Mucosa of rectum (tissue), 2 donors: Measurements from ENCODE around the gene PTCH2.
"Not testable (repeated sequence)": the region's sequence is repeated elsewhere in the genome, so short reads cannot be mapped to it uniquely, and the experiment has no call there.

Experiments used
- H3K27ac ChIP-seq, 2 donors: one replicate each; pipeline ENCODE4 v1.7.0; 2013; ENCODE audit warnings: inconsistent platforms in 2 of 2, low read depth in 2 of 2, low read length in 2 of 2
- H3K27me3 ChIP-seq, 2 donors: one replicate each; pipeline ENCODE4 v1.7.0; 2013; ENCODE audit warnings: low read length in 2 of 2; ENCODE audit not compliant: control insufficient read depth in 2 of 2, insufficient read depth in 2 of 2
- H3K36me3 ChIP-seq, 2 donors: one replicate each; pipeline ENCODE4 v1.7.0; 2013; ENCODE audit warnings: low read length in 2 of 2; ENCODE audit not compliant: control insufficient read depth in 2 of 2, insufficient read depth in 2 of 2
- H3K4me1 ChIP-seq, 2 donors: one replicate each; pipeline ENCODE4 v1.7.0; 2013; ENCODE audit warnings: low read length in 2 of 2, mild to moderate bottlenecking in 1 of 2; ENCODE audit not compliant: control insufficient read depth in 2 of 2, insufficient read depth in 2 of 2
- H3K4me3 ChIP-seq, 2 donors: one replicate each; pipeline ENCODE4 v1.7.0; 2013; ENCODE audit warnings: low read length in 2 of 2
- H3K9ac ChIP-seq, 2 donors: one replicate each; pipeline ENCODE4 v1.7.0; 2013; ENCODE audit warnings: low read length in 2 of 2, low read depth in 1 of 2, mild to moderate bottlenecking in 1 of 2
- H3K9me3 ChIP-seq, 2 donors: one replicate each; pipeline ENCODE4 v1.7.0; 2013; ENCODE audit warnings: low read length in 2 of 2; ENCODE audit not compliant: control insufficient read depth in 2 of 2
- donor health status: healthy.
- donor health status: Normal muscosa, but diverticular disease.

PTCH2 gene

GRCh38 chr1:44828841-44829440, 14.1 kb downstream of the PTCH2 start:
- H3K9me3 ChIP-seq: no peaks in the 10 kb centered on the region
- H3K4me1 ChIP-seq: no peaks in the 10 kb centered on the region
- H3K9ac ChIP-seq: no peak overlapping the region
- no peak overlapping the region for H3K27ac ChIP-seq
- H3K27me3 ChIP-seq: no peaks in the 10 kb centered on the region
- no peak overlapping the region for H3K4me3 ChIP-seq
- H3K36me3 ChIP-seq: no peaks in the 10 kb centered on the region

- no peaks in the 10 kb centered on the region for H3K9me3 ChIP-seq
- no peak overlapping the region for H3K4me3 ChIP-seq
- H3K27me3 ChIP-seq: no peaks in the 10 kb centered on the region
- H3K36me3 ChIP-seq: no peaks in the 10 kb centered on the region
- no peak overlapping the region for H3K9ac ChIP-seq
- no peak overlapping the region for H3K27ac ChIP-seq
- H3K4me1 ChIP-seq: no peaks in the 10 kb centered on the region
Observed at GRCh38 chr1:44828003-44828651, 14.9 kb downstream of the PTCH2 start.

GRCh38 chr1:44827197-44828002, 15.7 kb downstream of the PTCH2 start:
- Histone ChIP-seq H3K9ac (no peak overlapping the region), H3K9me3 (no peaks in the 10 kb centered on the region), H3K4me1 (no peaks in the 10 kb centered on the region), H3K36me3 (no peaks in the 10 kb centered on the region), H3K4me3 (no peak overlapping the region), H3K27ac (no peak overlapping the region), H3K27me3 (no peaks in the 10 kb centered on the region)

- Histone ChIP-seq H3K9ac (peak overlapping the region in 1 of 2 donors; percentile 33), H3K27me3 (no peaks in the 10 kb centered on the region), H3K9me3 (no peaks in the 10 kb centered on the region), H3K4me3 (no peak overlapping the region), H3K27ac (peak overlapping the region; percentile 37 to 48), H3K4me1 (no peaks in the 10 kb centered on the region), H3K36me3 (no peaks in the 10 kb centered on the region)
Observed at GRCh38 chr1:44826375-44827196, 16.5 kb downstream of the PTCH2 start.

GRCh38 chr1:44824392-44824791, 18.7 kb downstream of the PTCH2 start:
- H3K4me1 ChIP-seq: peaks cover 8 to 10% of the 10 kb centered on the region in 2 donors
- H3K27ac ChIP-seq, H3K27me3 ChIP-seq, H3K36me3 ChIP-seq, H3K9ac ChIP-seq, H3K9me3 ChIP-seq, H3K4me3 ChIP-seq: not testable (repeated sequence)

GRCh38 chr1:44822981-44823451, 20.0 kb downstream of the PTCH2 start:
- Histone ChIP-seq H3K27ac (no peak overlapping the region), H3K27me3 (no peaks in the 10 kb centered on the region)

GRCh38 chr1:44822131-44822701, 20.8 kb downstream of the PTCH2 start:
- Histone ChIP-seq H3K27ac (no peak overlapping the region), H3K36me3 (no peaks in the 10 kb centered on the region), H3K9ac (no peak overlapping the region), H3K27me3 (no peaks in the 10 kb centered on the region), H3K4me1 (peaks cover 12 to 14% of the 10 kb centered on the region in 2 donors), H3K4me3 (no peak overlapping the region), H3K9me3 (no peaks in the 10 kb centered on the region)

More at GRCh38 chr1:44822981-44823451, 20.0 kb downstream of the PTCH2 start:
- H3K9ac ChIP-seq: no peak overlapping the region
- no peaks in the 10 kb centered on the region for H3K9me3 ChIP-seq
- H3K4me1 ChIP-seq: peaks cover 12 to 14% of the 10 kb centered on the region in 2 donors
- H3K36me3 ChIP-seq: no peaks in the 10 kb centered on the region
- H3K4me3 ChIP-seq: no peak overlapping the region

GRCh38 chr1:44821240-44821715, 21.8 kb downstream of the PTCH2 start:
- Histone ChIP-seq H3K27ac (no peak overlapping the region), H3K4me3 (no peak overlapping the region), H3K4me1 (peaks cover 12 to 14% of the 10 kb centered on the region in 2 donors), H3K9ac (no peak overlapping the region), H3K9me3 (no peaks in the 10 kb centered on the region), H3K36me3 (no peaks in the 10 kb centered on the region), H3K27me3 (no peaks in the 10 kb centered on the region)

GRCh38 chr1:44820328-44821239, 22.5 kb downstream of the PTCH2 start:
- Histone ChIP-seq H3K9ac (peak overlapping the region; percentile 93 to 98), H3K4me3 (peak overlapping the region; percentile 81 to 83), H3K27me3 (no peaks in the 10 kb centered on the region), H3K4me1 (peaks cover 12 to 14% of the 10 kb centered on the region in 2 donors), H3K36me3 (no peaks in the 10 kb centered on the region), H3K9me3 (no peaks in the 10 kb centered on the region), H3K27ac (peak overlapping the region; percentile 95 to 98)
